Measurements from ENCODE around the gene RIF1. TPM values are rescaled to one million over a fixed set of nuclear protein-coding genes. Genes with fewer than 3 reads are reported as not detected.

The RIF1 gene
- total and polyA plus RNA-seq, 9 of the 15 experiments (the other 6 are each of a cell fraction or from before 2014, with no cell fraction given): 11.0 to 109 (median 44.2) TPM

GRCh38 chr2:151380580-151381235, 29.0 kb upstream of the RIF1 start (continued):
- TF ChIP-seq ZNF551 (CRISPR knock-in tag; IDR thresholded peaks at IDR 0.05): peak; percentile 79
- peak; percentile 44; the same call in 1 of the 2 replicates for TF ChIP-seq DPF2 (IDR thresholded peaks at IDR 0.05)
- no peak for TF ChIP-seq IRF2 (CRISPR knock-in tag; IDR thresholded peaks at IDR 0.05)
- TF ChIP-seq ID3 (CRISPR knock-in tag; IDR thresholded peaks at IDR 0.05): peak; percentile 96
- TF ChIP-seq ID3 (tag; IDR thresholded peaks at IDR 0.05): peak; percentile 100
- no peak for TF ChIP-seq CBX8 (IDR thresholded peaks at IDR 0.05; ENCODE audit: borderline replicate concordance, extremely low read depth, low read depth, low read length, poor library complexity, severe bottlenecking)
- TF ChIP-seq ZNF639 (CRISPR knock-in tag; conservative IDR thresholded peaks at IDR 0.05 in 1 of 2, IDR thresholded peaks at IDR 0.05 in 1 of 2): peak in 1 of 2 experiments; percentile 99; a peak in 2 of 4 replicates
- TF ChIP-seq ESRRB (CRISPR knock-in tag; IDR thresholded peaks at IDR 0.05; ENCODE audit: borderline replicate concordance): peak; percentile 82; the same call in 1 of the 2 replicates
- TF ChIP-seq ZNF311 (CRISPR knock-in tag; IDR thresholded peaks at IDR 0.05): peak; percentile 99
- no peak for TF ChIP-seq JUND (IDR thresholded peaks at IDR 0.05; ENCODE audit: borderline replicate concordance, low read depth, low read length)
- peak; percentile 93; the same call in 2 of the 3 replicates for TF ChIP-seq JUND (tag; IDR thresholded peaks at IDR 0.05; ENCODE audit: borderline replicate concordance, low read depth, low read length)
- no peak for TF ChIP-seq ZNF384 (IDR thresholded peaks at IDR 0.05; ENCODE audit: low read depth, low read length)
- TF ChIP-seq POLR3A (IDR thresholded peaks at IDR 0.05; ENCODE audit: borderline replicate concordance, extremely low read depth, insufficient read depth, insufficient read length): no peak
- peak; percentile 93 for TF ChIP-seq CREB5 (CRISPR knock-in tag; IDR thresholded peaks at IDR 0.05)
- peak; percentile 76 for TF ChIP-seq NFE2L1 (tag; IDR thresholded peaks at IDR 0.05; ENCODE audit: borderline replicate concordance, low read depth)
- peak; percentile 96 for TF ChIP-seq NR2F6 (CRISPR knock-in tag; IDR thresholded peaks at IDR 0.05)
- no peak for TF ChIP-seq MYBL2 (IDR thresholded peaks at IDR 0.05; ENCODE audit: low read depth)
- no peak for TF ChIP-seq MYBL2 (CRISPR knock-in tag; IDR thresholded peaks at IDR 0.05; ENCODE audit: borderline replicate concordance)
- TF ChIP-seq ZNF592 (IDR thresholded peaks at IDR 0.05): peak; percentile 100
- peak; percentile 84; the same call in 1 of the 2 replicates for TF ChIP-seq ZSCAN32 (CRISPR knock-in tag; IDR thresholded peaks at IDR 0.05)

All from K562 (cell line).